Bronchial epithelial cell (primary cell): ENCODE measurements around the gene LRRC45. TPM values are rescaled to one million over a fixed set of nuclear protein-coding genes. Genes with fewer than 3 reads are reported as not detected.

Experiments used
- DNase-seq: peaks from one replicate; pipeline ENCODE4 v3.0.0-alpha.2; 2010; ENCODE audit warnings: low read depth
- FAIRE-seq: peaks from 2 replicates; lab custom pipeline; 2011; peaks lifted over from hg19 to GRCh38; lab: Jason Lieb, UNC
- H3K27me3 ChIP-seq: 2 replicates; pipeline ENCODE4 v1.5.1; 2011; ENCODE audit warnings: low read length; ENCODE audit not compliant: control insufficient read depth, insufficient read depth
- H3K36me3 ChIP-seq: 2 replicates; pipeline ENCODE4 v1.5.1; 2011; ENCODE audit warnings: low read length; ENCODE audit not compliant: control insufficient read depth, insufficient read depth
- H3K4me3 ChIP-seq: 2 replicates; pipeline ENCODE4 v1.5.1; 2011; ENCODE audit warnings: mild to moderate bottlenecking, low read depth, low read length, control low read depth
- total RNA-seq: library from RNA; depleted of rRNA; stranded (reverse); fragments of >200 nt; gene quantifications from 2 replicates; pipeline ENCODE4 v1.2.1, GENCODE V29; 2014
- TF ChIP-seq, protein P1 (sequence below): IDR thresholded peaks from 2 replicates; pipeline ENCODE4 v1.5.1; 2011; ENCODE audit warnings: mild to moderate bottlenecking, moderate library complexity, low read length, control low read depth, inconsistent platforms; ENCODE audit not compliant: insufficient read depth, severe bottlenecking

LRRC45 gene
- total RNA-seq, 1 donor from 2014 or later = 8.4 TPM

DNA sequence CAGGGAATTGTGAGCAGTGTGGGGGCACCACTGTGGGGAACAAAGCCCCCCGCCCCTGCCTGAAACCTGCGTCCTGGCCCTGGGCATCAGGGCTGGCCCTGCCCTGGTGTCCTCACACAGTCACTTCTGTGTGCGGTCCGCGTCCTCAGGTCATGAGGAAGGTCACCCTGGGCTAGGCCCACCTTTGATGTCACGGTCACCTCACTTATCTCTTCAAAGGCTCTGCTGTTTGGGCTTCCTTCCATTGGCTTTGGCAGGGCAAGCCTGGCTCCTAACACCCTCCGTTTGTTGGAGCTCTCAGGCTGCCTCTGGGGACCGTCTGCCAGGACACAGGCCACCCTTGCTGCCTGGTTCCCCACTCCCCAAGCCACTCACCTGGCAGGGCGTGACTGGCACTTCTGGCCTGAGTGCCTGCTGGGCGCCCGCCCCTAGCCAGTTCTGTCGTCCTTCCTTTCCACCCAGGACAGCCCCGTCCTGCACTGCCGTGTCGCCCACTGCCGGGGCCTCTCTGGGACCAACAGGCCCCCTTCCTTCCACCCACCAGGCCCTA, 9.3 kb upstream of the LRRC45 start:
- TF ChIP-seq, protein P1, sequence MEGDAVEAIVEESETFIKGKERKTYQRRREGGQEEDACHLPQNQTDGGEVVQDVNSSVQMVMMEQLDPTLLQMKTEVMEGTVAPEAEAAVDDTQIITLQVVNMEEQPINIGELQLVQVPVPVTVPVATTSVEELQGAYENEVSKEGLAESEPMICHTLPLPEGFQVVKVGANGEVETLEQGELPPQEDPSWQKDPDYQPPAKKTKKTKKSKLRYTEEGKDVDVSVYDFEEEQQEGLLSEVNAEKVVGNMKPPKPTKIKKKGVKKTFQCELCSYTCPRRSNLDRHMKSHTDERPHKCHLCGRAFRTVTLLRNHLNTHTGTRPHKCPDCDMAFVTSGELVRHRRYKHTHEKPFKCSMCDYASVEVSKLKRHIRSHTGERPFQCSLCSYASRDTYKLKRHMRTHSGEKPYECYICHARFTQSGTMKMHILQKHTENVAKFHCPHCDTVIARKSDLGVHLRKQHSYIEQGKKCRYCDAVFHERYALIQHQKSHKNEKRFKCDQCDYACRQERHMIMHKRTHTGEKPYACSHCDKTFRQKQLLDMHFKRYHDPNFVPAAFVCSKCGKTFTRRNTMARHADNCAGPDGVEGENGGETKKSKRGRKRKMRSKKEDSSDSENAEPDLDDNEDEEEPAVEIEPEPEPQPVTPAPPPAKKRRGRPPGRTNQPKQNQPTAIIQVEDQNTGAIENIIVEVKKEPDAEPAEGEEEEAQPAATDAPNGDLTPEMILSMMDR = no peak
- H3K4me3 ChIP-seq = no peak overlapping the region
- DNase-seq (no peak), FAIRE-seq (no peak)
- H3K27me3 ChIP-seq = no peaks in the 10 kb centered on the region
- H3K36me3 ChIP-seq = peaks cover 3% of the 10 kb centered on the region

DNA sequence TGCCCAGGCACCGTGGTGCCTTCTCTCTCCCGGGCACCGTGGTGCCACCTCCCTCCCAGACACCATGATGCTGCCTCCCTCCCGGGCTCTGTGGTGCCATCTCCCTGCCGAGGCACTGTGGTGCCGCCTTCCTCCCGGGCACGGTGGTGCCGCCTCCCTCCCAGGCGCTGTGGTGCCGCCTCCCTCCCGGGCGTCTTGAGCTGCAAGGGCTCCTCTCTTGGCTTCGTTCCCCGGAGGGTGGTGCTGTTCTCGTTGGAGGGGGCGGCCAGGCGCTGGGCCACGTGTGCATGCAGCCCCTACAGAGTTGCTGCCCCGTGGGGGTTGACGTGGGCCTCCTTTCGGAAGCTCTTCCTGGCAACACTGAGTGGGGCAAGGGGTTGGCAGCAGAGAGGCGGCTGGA, 8.7 kb upstream of the LRRC45 start:
- FAIRE-seq (no peak), DNase-seq (no peak)
- Histone ChIP-seq H3K27me3 (no peaks in the 10 kb centered on the region), H3K4me3 (no peak overlapping the region), H3K36me3 (peaks cover 2% of the 10 kb centered on the region)
- TF ChIP-seq, protein P1 = no peak

DNA sequence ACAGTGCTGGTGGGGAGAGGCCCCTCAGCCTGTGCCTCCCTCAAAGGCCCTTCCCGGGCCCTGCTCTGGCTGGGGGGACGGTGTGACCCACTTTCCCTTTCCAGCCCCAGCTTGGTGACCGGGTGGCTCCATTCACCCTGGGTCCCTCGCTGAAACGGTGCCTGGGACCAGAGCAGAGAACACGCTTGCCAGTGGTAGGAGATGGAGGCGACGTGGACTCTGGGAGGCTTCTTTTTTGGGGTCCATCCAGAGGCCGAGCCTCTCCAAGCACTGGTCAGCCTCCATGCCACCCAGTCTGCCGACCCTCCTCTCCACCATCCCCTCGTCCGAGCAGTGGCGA, 8.2 kb upstream of the LRRC45 start:
- TF ChIP-seq, protein P1 = no peak
- FAIRE-seq (peak; percentile 36), DNase-seq (no peak)
- Histone ChIP-seq H3K4me3 (no peak overlapping the region), H3K36me3 (peaks cover 2% of the 10 kb centered on the region), H3K27me3 (no peaks in the 10 kb centered on the region)

DNA sequence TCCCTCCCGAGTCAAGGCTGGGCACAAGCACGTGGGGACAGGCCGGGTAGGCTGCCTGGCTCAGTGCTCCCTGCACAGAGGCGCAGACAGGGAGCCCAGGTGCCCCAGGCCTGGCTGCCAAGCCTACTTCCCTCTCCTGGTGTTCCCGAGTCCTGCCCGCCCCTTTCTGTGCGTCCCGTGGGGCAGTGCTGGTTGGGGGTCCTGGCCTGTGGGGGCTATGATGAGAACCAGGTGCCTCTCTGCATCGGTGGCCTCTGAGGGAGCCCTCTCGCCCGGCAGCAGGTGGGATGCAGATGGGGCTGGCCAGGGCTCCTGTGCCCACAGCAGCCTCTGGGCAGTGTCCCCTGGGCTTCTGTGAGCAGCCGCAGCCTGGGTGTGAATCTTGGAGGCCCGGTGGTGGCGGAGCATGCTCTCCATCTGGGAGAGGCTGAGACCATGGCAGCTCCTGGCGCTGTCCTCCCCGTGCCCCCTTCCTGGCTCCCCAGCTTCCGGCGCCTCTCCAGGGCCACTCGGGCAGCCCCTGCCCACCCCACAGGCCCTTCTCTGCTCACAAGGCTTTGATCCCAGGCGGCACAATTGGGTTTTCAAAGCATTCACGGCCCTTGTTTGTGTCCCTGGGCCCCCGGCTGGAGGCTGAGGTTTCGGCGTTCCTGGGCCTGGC, 7.7 kb upstream of the LRRC45 start:
- FAIRE-seq = no peak
- no peaks in the 10 kb centered on the region for H3K27me3 ChIP-seq
- peaks cover 2% of the 10 kb centered on the region for H3K36me3 ChIP-seq
- no peak for DNase-seq
- H3K4me3 ChIP-seq = no peak overlapping the region
- TF ChIP-seq, protein P1 = no peak

DNA sequence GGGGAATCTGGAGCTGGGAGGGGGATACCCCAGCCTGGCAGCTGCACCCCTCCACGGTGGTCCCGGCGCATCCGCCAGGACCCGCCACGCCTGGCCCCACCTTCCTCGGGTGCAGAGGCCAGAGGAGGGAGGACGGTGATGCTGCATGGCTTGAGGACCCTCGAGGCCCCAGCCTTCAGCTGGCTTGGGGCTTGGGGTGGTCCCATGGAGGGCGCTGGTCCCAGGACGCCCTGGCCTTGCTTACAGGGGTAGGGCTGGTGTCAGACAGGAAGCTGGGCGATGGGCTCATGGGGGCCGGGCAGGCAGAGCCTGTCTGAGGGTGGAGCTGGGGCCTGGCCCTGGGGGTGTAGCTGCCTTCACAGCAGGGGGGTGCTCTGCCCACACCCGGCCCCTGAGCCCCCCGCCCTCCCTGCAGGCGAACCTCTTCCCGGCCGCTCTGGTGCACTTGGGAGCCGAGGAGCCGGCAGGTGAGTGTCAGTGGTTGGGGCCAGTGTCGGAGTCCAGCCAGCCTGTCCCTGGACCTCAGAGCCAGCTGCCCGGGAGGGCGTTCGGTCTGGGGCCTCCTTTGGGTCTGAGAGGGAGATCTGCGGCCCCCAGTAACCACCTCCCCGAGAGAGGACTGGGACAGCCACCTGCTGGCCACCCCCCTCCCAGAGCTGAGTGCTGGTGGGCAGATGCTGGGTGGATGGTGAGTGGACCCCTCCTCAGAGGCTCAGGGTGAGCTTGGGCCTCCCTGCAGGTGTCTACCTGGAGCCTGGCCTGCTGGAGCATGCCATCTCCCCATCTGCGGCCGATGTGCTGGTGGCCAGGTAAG, 6.8 kb upstream of the LRRC45 start:
- TF ChIP-seq, protein P1 = no peak
- H3K4me3 ChIP-seq = no peak overlapping the region
- DNase-seq = no peak
- H3K36me3 ChIP-seq = peaks cover 2% of the 10 kb centered on the region
- no peak for FAIRE-seq
- no peaks in the 10 kb centered on the region for H3K27me3 ChIP-seq
